OCI-LY3 (cell line): ENCODE data around the gene OR52R1.

Source experiments
- H2AFZ ChIP-seq: fragments of 200-600, 300-600 bp; shearing (Covaris generic); 2 replicates; pipeline ENCODE4 v1.6.0; 2014; ENCODE audit warnings: antibody characterized with exemption, low read depth, low read length
- H3K27ac ChIP-seq: fragments of 200-600, 300-600 bp; sonication (generic); 2 replicates; pipeline ENCODE4 v1.5.1; 2014; ENCODE audit warnings: mild to moderate bottlenecking, low read length, moderate library complexity, mixed read lengths
- H3K27me3 ChIP-seq: fragments of 200-600, 300-600 bp; sonication (generic); 2 replicates; pipeline ENCODE4 v1.6.1; 2014; ENCODE audit warnings: low read depth, low read length, mixed read lengths
- H3K36me3 ChIP-seq: fragments of 200-600, 300-600 bp; sonication (generic); replicated peaks from 2 replicates; pipeline ENCODE3; 2014; ENCODE audit warnings: low read depth, low read length, mixed read lengths
- H3K4me1 ChIP-seq: fragments of 300-600, 200-600 bp; sonication (generic); 2 replicates; pipeline ENCODE4 v1.6.1; 2014; ENCODE audit warnings: low read length, mixed read lengths
- H3K4me2 ChIP-seq: fragments of 200-600, 300-600 bp; sonication (generic); 2 replicates; pipeline ENCODE4 v1.6.1; 2014; ENCODE audit warnings: low read length, mixed read lengths
- H3K4me3 ChIP-seq: fragments of 300-600, 200-600 bp; sonication (generic); 2 replicates; pipeline ENCODE4 v1.5.1; 2014; ENCODE audit warnings: antibody characterized with exemption, mild to moderate bottlenecking, low read length, moderate library complexity
- H3K79me2 ChIP-seq: fragments of 300-600, 200-600 bp; shearing (Covaris generic); 2 replicates; pipeline ENCODE4 v1.6.1; 2014; ENCODE audit warnings: mild to moderate bottlenecking, low read length, mixed read lengths
- H3K9ac ChIP-seq: fragments of 300-600, 200-600 bp; shearing (Covaris generic); 2 replicates; pipeline ENCODE4 v1.6.0; 2014; ENCODE audit warnings: mild to moderate bottlenecking, low read length, moderate library complexity
- H3K9me3 ChIP-seq: fragments of 200-600, 300-600 bp; shearing (Covaris generic); 2 replicates; pipeline ENCODE4 v1.6.1; 2014; ENCODE audit warnings: low read length, mixed read lengths; ENCODE audit not compliant: insufficient read depth
- H4K20me1 ChIP-seq: fragments of 200-600, 300-600 bp; sonication (generic); 2 replicates; pipeline ENCODE4 v1.6.1; 2016; ENCODE audit warnings: low read length, mixed read lengths; ENCODE audit not compliant: insufficient read depth
- CTCF ChIP-seq: fragments of 200-600, 300-600 bp; sonication (generic); IDR thresholded peaks from 2 replicates; pipeline ENCODE4 v1.5.1; 2014; ENCODE audit warnings: antibody characterized with exemption, low read length, low read depth
- EZH2phosphoT487 ChIP-seq: fragments of 200-600 bp; shearing (Covaris generic); IDR thresholded peaks from 2 replicates; pipeline ENCODE4 v1.6.1; 2018; ENCODE audit warnings: antibody characterized with exemption, mixed run types, low read depth

OR52R1 gene

DNA sequence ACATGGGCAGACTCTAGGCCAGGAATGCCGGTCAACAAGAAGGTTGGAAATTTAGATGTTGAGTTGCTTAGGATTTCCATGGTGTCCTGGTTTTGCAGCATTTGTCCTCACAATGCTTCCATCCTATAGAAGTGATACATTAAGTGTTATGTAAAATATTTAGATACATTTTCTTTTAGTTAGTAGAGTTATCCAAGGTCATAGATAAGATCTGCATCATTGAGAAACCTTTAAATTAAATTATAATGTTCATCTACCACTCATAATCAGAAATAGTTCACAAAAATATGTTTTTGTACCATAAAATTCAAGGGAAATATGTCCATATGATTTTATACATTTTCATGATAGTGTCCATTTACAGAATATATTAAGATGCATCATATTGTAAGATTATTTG is 34.3 kb downstream of the OR52R1 start, which contains the start of gene OR51F1:
OR51F1 (minus strand) TSS at position 101 of the 400 bp plus-strand sequence; CDS start at position 101, 0 bp downstream.
- Histone ChIP-seq H3K27me3 (no peaks in the 10 kb centered on the region), H3K36me3 (no peaks in the 10 kb centered on the region), H3K27ac (no peak within 1 kb of the TSS), H3K4me3 (no peak within 1 kb of the TSS), H3K9ac (no peak within 1 kb of the TSS), H3K4me1 (no peaks in the 10 kb centered on the region), H3K79me2 (no peaks in the 10 kb centered on the region), H2AFZ (no peak within 1 kb of the TSS), H4K20me1 (no peaks in the 10 kb centered on the region), H3K9me3 (no peaks in the 10 kb centered on the region), H3K4me2 (no peak within 1 kb of the TSS)
- TF ChIP-seq CTCF = no peak
- no peak for TF ChIP-seq EZH2phosphoT487

DNA sequence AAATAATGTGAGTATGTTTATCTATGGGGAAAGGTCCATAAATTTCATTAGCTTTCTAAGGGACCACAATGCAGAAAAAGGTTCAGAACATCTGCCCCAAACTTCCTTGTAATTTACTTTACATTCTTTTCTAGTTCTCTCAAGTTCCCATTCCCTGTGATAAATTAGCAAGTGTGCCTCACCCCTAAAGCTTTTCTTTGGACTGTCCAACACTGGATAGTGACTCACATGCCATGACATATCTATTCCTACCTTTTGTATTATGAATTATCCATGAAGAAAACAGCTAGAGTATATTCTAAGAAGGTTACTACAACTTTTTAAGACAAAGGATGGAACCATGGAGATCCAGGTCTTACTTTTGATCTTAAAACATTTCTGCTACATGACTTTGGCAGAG is 36.1 kb downstream of the OR52R1 start:
- H3K4me1 ChIP-seq = no peaks in the 10 kb centered on the region
- H3K4me3 ChIP-seq = no peak overlapping the region
- H3K4me2 ChIP-seq = no peak overlapping the region
- H3K27ac ChIP-seq = no peak overlapping the region
- H4K20me1 ChIP-seq = no peaks in the 10 kb centered on the region
- no peaks in the 10 kb centered on the region for H3K36me3 ChIP-seq
- TF ChIP-seq CTCF = no peak
- TF ChIP-seq EZH2phosphoT487 = no peak
- H3K27me3 ChIP-seq = no peaks in the 10 kb centered on the region
- H3K9ac ChIP-seq = no peak overlapping the region
- no peaks in the 10 kb centered on the region for H3K79me2 ChIP-seq
- H3K9me3 ChIP-seq = no peaks in the 10 kb centered on the region
- H2AFZ ChIP-seq = no peak overlapping the region

- Histone ChIP-seq H3K36me3 (no peaks in the 10 kb centered on the region), H3K4me2 (no peak overlapping the region), H2AFZ (no peak overlapping the region), H3K79me2 (no peaks in the 10 kb centered on the region), H3K27me3 (no peaks in the 10 kb centered on the region), H4K20me1 (no peaks in the 10 kb centered on the region), H3K4me1 (no peaks in the 10 kb centered on the region), H3K4me3 (no peak overlapping the region), H3K9ac (no peak overlapping the region), H3K9me3 (no peaks in the 10 kb centered on the region), H3K27ac (no peak overlapping the region)
- no peak for TF ChIP-seq EZH2phosphoT487
- no peak for TF ChIP-seq CTCF
Observed at GRCh38 chr11:4766420-4767043, 37.6 kb downstream of the OR52R1 start.

- H2AFZ ChIP-seq = no peak overlapping the region
Observed at GRCh38 chr11:4763096-4763495, 41.1 kb downstream of the OR52R1 start.

More at GRCh38 chr11:4763096-4763495, 41.1 kb downstream of the OR52R1 start:
- Histone ChIP-seq H3K9ac (no peak overlapping the region), H3K4me2 (no peak overlapping the region), H3K27me3 (no peaks in the 10 kb centered on the region), H3K27ac (no peak overlapping the region), H3K9me3 (no peaks in the 10 kb centered on the region), H3K79me2 (no peaks in the 10 kb centered on the region), H3K4me1 (no peaks in the 10 kb centered on the region), H4K20me1 (no peaks in the 10 kb centered on the region), H3K4me3 (no peak overlapping the region), H3K36me3 (no peaks in the 10 kb centered on the region)
- TF ChIP-seq CTCF = no peak
- TF ChIP-seq EZH2phosphoT487 = no peak
